ENCODE results near the gene OSBP.

Gene OSBP

GRCh38 chr11:59575505-59575904 lies 40.1 kb downstream of the OSBP start:
- no peak for DNase-seq (ENCODE audit: low spot score)
- TF ChIP-seq, protein P1, sequence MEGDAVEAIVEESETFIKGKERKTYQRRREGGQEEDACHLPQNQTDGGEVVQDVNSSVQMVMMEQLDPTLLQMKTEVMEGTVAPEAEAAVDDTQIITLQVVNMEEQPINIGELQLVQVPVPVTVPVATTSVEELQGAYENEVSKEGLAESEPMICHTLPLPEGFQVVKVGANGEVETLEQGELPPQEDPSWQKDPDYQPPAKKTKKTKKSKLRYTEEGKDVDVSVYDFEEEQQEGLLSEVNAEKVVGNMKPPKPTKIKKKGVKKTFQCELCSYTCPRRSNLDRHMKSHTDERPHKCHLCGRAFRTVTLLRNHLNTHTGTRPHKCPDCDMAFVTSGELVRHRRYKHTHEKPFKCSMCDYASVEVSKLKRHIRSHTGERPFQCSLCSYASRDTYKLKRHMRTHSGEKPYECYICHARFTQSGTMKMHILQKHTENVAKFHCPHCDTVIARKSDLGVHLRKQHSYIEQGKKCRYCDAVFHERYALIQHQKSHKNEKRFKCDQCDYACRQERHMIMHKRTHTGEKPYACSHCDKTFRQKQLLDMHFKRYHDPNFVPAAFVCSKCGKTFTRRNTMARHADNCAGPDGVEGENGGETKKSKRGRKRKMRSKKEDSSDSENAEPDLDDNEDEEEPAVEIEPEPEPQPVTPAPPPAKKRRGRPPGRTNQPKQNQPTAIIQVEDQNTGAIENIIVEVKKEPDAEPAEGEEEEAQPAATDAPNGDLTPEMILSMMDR (IDR thresholded peaks at IDR 0.05; ENCODE audit: extremely low read depth, missing control alignments): no peak

GRCh38 chr11:59574932-59575502 lies 40.6 kb downstream of the OSBP start:
- TF ChIP-seq, protein P1 (IDR thresholded peaks at IDR 0.05; ENCODE audit: extremely low read depth, missing control alignments): no peak
- DNase-seq (ENCODE audit: low spot score): no peak

- DNase-seq (ENCODE audit: low spot score): no peak
- TF ChIP-seq, protein P1 (IDR thresholded peaks at IDR 0.05; ENCODE audit: extremely low read depth, missing control alignments): no peak
These were observed 41.1 kb downstream of the OSBP start for GRCh38 chr11:59574467-59574866.

DNA sequence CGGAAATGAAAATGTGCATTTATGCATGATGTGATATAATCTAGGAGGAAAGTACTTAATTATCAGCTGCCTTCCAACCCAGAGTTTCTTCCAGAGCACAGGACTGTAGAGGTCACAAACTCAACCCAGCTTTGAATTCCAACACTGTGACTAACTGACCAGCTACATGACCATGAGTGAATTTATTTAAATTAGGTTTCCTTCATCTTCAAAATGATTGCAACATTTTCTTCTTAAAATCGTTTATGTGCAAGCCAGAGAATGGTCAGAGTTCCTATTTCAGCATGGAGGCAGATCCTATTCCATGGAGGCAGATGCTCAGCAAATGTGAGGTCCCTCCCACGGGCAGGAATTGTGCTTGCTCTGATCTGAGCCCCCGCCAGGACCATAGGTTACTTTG lies 42.4 kb downstream of the OSBP start:
- DNase-seq (ENCODE audit: low spot score): no peak

GRCh38 chr11:59572091-59572490 lies 43.5 kb downstream of the OSBP start:
- TF ChIP-seq, protein P1 (IDR thresholded peaks at IDR 0.05; ENCODE audit: extremely low read depth, missing control alignments): no peak
- DNase-seq (ENCODE audit: low spot score): no peak

More for the DNA sequence above, 42.4 kb downstream of the OSBP start:
- TF ChIP-seq, protein P1 (IDR thresholded peaks at IDR 0.05; ENCODE audit: extremely low read depth, missing control alignments): no peak

DNA sequence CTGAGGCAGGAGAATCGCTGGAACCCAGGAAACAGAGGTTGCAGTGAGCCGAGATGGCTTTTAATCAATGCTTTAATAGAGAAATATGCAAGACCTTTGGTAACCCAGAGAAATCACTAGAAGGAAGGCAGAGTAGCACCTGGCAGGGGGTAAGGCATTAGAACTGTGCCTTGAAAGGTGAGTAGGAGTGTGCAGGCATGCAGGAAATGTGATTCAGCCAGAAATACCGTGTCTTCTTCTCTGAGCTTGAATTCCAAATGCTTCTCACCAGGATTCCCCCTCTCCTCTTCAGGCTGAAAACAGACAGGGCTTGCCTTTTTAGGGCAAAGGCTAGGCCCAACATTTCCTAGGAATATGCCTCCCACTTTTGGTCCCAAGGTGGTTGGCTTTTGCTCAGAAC lies 53.3 kb downstream of the OSBP start:
- DNase-seq (ENCODE audit: low spot score): no peak
- TF ChIP-seq, protein P1 (IDR thresholded peaks at IDR 0.05; ENCODE audit: extremely low read depth, missing control alignments): no peak

DNA sequence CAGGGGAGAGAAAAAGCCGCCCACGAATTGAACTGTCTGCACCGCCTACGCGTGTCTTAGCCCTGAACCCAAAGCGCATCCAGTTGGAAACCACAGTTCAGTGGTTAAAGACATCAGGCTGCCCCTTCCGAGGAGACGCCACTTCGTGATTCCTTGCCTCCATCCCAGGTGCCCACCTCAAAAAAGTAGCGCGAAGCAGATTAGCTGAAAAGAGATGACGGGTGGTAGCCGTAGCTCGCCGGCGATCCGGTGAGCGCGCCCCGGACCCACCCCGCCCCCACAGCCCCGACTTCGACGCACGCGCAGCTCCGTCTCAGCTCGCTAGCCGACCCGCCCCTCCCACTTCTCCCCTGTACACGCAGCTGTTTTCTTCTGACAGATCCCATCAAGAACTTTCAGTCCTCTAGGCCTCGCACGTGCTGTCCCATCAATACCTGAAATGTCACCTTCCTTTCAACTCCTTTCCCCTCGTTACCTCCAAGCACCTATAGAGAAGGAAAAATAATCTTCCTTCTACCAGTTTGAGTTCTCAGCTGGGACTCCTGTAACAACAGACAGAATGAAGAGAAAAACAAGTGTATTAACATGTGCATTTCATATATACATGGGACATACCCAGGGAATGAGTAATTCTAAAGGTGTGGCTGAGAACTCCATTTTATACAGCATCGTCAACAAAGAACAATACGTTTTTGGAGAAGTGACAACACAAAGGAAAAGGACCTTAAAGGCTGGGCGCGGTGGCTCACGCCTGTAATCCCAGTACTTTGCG lies 54.7 kb downstream of the OSBP start:
- DNase-seq (ENCODE audit: low spot score): peak; percentile 83

More for the DNA sequence above, 54.7 kb downstream of the OSBP start:
- TF ChIP-seq, protein P1 (IDR thresholded peaks at IDR 0.05; ENCODE audit: extremely low read depth, missing control alignments): no peak

All from GM20000 (cell line).